ENCODE results near the gene STX5.

STX5 gene

DNA sequence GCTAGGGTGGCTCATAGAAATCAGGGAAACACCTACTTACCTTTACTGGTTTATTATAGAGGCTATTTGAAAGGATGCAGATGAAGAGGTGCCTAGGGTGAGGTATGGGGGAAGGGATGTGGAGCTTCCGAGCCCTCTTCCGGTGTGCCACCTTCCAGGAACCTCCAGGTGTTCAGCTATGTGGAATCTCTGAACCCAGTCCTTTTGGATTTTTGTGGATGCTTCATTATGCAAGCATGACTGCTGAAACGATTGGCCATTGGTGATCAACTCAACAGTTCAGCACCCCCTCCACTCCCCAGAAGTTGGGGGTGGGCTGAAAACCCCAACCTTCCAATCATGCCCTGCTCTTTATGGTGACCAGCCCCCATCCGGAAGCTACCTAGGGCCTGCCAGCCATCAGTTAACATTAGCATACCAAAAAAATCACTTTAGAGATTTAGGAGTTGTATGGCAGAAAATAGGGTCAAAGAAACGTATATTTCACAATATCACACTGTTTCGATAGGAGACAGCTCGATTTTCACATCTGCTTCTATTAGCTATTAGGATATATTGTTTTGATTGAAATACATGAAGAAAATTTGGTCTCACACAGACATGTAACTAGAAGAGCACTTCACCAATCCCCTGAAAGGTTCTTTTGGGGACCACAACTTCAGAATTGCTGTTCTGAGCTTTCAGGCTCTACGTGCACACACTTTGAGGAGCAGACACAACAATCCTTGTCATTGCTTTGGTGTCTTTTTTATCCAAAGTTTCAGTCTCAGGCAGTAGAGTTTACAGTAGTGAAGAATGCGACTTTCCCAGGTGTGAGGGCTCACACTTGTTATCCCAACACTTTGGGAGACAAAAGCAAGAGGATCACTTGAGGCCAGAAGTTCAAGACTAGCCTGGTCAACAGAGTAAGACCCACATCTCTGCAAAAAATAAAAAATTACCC is 73.7 kb downstream of the STX5 start:
- no peak for DNase-seq
- intact Hi-C loops (cut with DNase I) = no loop called here

All from head of caudate nucleus (tissue), 42 donors.